H9 (cell line): ENCODE measurements around the gene NDUFAF4. TPM values are rescaled to one million over a fixed set of nuclear protein-coding genes. Genes with fewer than 3 reads are reported as not detected.

Experiments
- DNase-seq: peaks from one replicate; pipeline ENCODE4 v3.0.0-alpha.2; 2017
- H2AFZ ChIP-seq: one replicate; pipeline ENCODE4 v1.6.1; 2013; ENCODE audit warnings: mild to moderate bottlenecking, low read length, control low read depth, moderate library complexity
- H2AK5ac ChIP-seq: 2 replicates; pipeline ENCODE4 v1.6.1; 2013; ENCODE audit warnings: low read length, control low read depth, mixed read lengths; ENCODE audit not compliant: insufficient read length
- H2BK120ac ChIP-seq: one replicate; pipeline ENCODE4 v1.6.1; 2013; ENCODE audit warnings: low read depth, mild to moderate bottlenecking, low read length, control low read depth, inconsistent platforms; ENCODE audit not compliant: poor library complexity, severe bottlenecking
- H2BK12ac ChIP-seq: 2 replicates; pipeline ENCODE4 v1.6.1; 2013; ENCODE audit warnings: low read length, control low read depth, mixed read lengths, low read depth; ENCODE audit not compliant: insufficient read length
- H2BK15ac ChIP-seq: 2 replicates; pipeline ENCODE4 v1.6.1; 2013; ENCODE audit warnings: low read depth, low read length, control low read depth
- H2BK20ac ChIP-seq: one replicate; pipeline ENCODE4 v1.6.1; 2013; ENCODE audit warnings: low read depth, mild to moderate bottlenecking, low read length, control low read depth, inconsistent platforms; ENCODE audit not compliant: poor library complexity, severe bottlenecking
- H2BK5ac ChIP-seq: 2 replicates; pipeline ENCODE4 v1.6.1; 2013; ENCODE audit warnings: low read length, control low read depth, mixed read lengths; ENCODE audit not compliant: insufficient read length
- H3K14ac ChIP-seq: 2 replicates; pipeline ENCODE4 v1.6.1; 2013; ENCODE audit warnings: low read length, control low read depth; ENCODE audit not compliant: insufficient read depth
- H3K18ac ChIP-seq: 2 replicates; pipeline ENCODE4 v1.6.1; 2013; ENCODE audit warnings: low read depth, mild to moderate bottlenecking, mixed read lengths, low read length, control low read depth; ENCODE audit not compliant: insufficient read length
- H3K23ac ChIP-seq: 2 replicates; pipeline ENCODE4 v1.6.1; 2013; ENCODE audit warnings: low read length, control low read depth, mixed read lengths, low read depth; ENCODE audit not compliant: insufficient read length
- H3K23me2 ChIP-seq: 2 replicates; pipeline ENCODE4 v1.6.1; 2013; ENCODE audit warnings: low read depth, mild to moderate bottlenecking, mixed read lengths, low read length, control low read depth; ENCODE audit not compliant: insufficient read length, poor library complexity, severe bottlenecking
- H3K27ac ChIP-seq: 2 replicates; pipeline ENCODE4 v1.5.1; 2013; ENCODE audit warnings: low read length, control low read depth, mixed read lengths, low read depth; ENCODE audit not compliant: insufficient read length
- H3K27me3 ChIP-seq: 2 replicates; pipeline ENCODE4 v1.6.1; 2013; ENCODE audit warnings: low read length, control low read depth, inconsistent platforms; ENCODE audit not compliant: insufficient read depth
- H3K4ac ChIP-seq: 2 replicates; pipeline ENCODE4 v1.6.1; 2013; ENCODE audit warnings: low read depth, mild to moderate bottlenecking, control low read depth, inconsistent platforms, low read length, moderate library complexity
- H3K4me1 ChIP-seq: 2 replicates; pipeline ENCODE4 v1.6.1; 2013; ENCODE audit warnings: low read length, control low read depth, inconsistent platforms; ENCODE audit not compliant: insufficient read depth
- H3K4me2 ChIP-seq: 2 replicates; pipeline ENCODE4 v1.6.1; 2013; ENCODE audit warnings: low read length, control low read depth, mixed read lengths; ENCODE audit not compliant: insufficient read length, insufficient read depth
- H3K56ac ChIP-seq: 2 replicates; pipeline ENCODE4 v1.6.1; 2013; ENCODE audit warnings: low read depth, mild to moderate bottlenecking, mixed read lengths, low read length, control low read depth; ENCODE audit not compliant: insufficient read length
- H3K79me1 ChIP-seq: 2 replicates; pipeline ENCODE4 v1.6.1; 2013; ENCODE audit warnings: low read depth, mild to moderate bottlenecking, moderate library complexity, low read length, control low read depth, inconsistent platforms; ENCODE audit not compliant: insufficient read depth, poor library complexity, severe bottlenecking
- H3K79me2 ChIP-seq: 2 replicates; pipeline ENCODE4 v1.6.1; 2013; ENCODE audit warnings: low read length, control low read depth, inconsistent platforms; ENCODE audit not compliant: insufficient read depth
- H3K9ac ChIP-seq: 2 replicates; pipeline ENCODE4 v1.6.1; 2013; ENCODE audit warnings: low read length, control low read depth, mixed read lengths; ENCODE audit not compliant: insufficient read length; ENCODE audit errors: extremely low read depth
- H3K9me3 ChIP-seq: one replicate; pipeline ENCODE4 v1.6.1; 2013; ENCODE audit warnings: low read depth, low read length, inconsistent platforms; ENCODE audit not compliant: control insufficient read depth
- H3T11ph ChIP-seq: one replicate; pipeline ENCODE4 v1.6.1; 2013; ENCODE audit warnings: mild to moderate bottlenecking, low read length, control low read depth, inconsistent platforms
- H4K20me1 ChIP-seq: one replicate; pipeline ENCODE4 v1.6.1; 2013; ENCODE audit not compliant: control insufficient read depth, insufficient read length, insufficient read depth
- H4K5ac ChIP-seq: 2 replicates; pipeline ENCODE4 v1.6.1; 2013; ENCODE audit warnings: low read depth, mild to moderate bottlenecking, mixed read lengths, low read length, control low read depth; ENCODE audit not compliant: insufficient read length
- H4K8ac ChIP-seq: replicated peaks from 2 replicates; pipeline ENCODE4 v1.6.1; 2013; ENCODE audit warnings: low read length, control low read depth, mixed read lengths, low read depth; ENCODE audit not compliant: insufficient read length
- H4K91ac ChIP-seq: 2 replicates; pipeline ENCODE4 v1.6.1; 2013; ENCODE audit warnings: low read depth, mild to moderate bottlenecking, moderate library complexity, mixed read lengths, low read length, control low read depth; ENCODE audit not compliant: insufficient read length
- H3K27ac Mint-ChIP-seq, 3 experiments: 2 replicates in 2 of 3; 3 replicates in 1 of 3; pipeline ENCODE4 v1.8.0; 2020 to 2021; ENCODE audit warnings: mixed read lengths in 3 of 3, mild to moderate bottlenecking in 1 of 3, moderate library complexity in 1 of 3
- H3K27me3 Mint-ChIP-seq: 2 replicates; pipeline ENCODE4 v1.8.0; 2021; ENCODE audit warnings: low read depth, mild to moderate bottlenecking, moderate library complexity, mixed read lengths
- H3K36me3 Mint-ChIP-seq, 3 experiments: 2 replicates in 2 of 3; 3 replicates in 1 of 3; pipeline ENCODE4 v1.8.0; 2020 to 2021; ENCODE audit warnings: low read depth in 3 of 3, mixed read lengths in 3 of 3; ENCODE audit not compliant: insufficient read depth in 1 of 3
- H3K4me1 Mint-ChIP-seq, 2 experiments: 2 replicates each; pipeline ENCODE4 v1.8.0; 2020; ENCODE audit warnings: mixed read lengths in 2 of 2
- H3K4me3 Mint-ChIP-seq, 2 experiments: 2 replicates in 1 of 2; 3 replicates in 1 of 2; pipeline ENCODE4 v1.8.0; 2020 to 2021; ENCODE audit warnings: mild to moderate bottlenecking in 2 of 2, mixed read lengths in 2 of 2, moderate library complexity in 1 of 2
- H3K9me3 Mint-ChIP-seq, 2 experiments: 2 replicates in 1 of 2; 3 replicates in 1 of 2; pipeline ENCODE4 v1.8.0; 2020; ENCODE audit warnings: mild to moderate bottlenecking in 2 of 2, mixed read lengths in 2 of 2, moderate library complexity in 1 of 2
- WGBS: extraction: QIAGEN DNeasy Blood & Tissue Kit; methylation state at CpG from one replicate; pipeline ENCODE4 v1.1.7; 2013; ENCODE audit warnings: missing lambda C conversion rate, low lambda C conversion rate, mixed read lengths; ENCODE audit not compliant: insufficient read length; ENCODE audit errors: extremely low coverage; 5-methylcytosine and 5-hydroxymethylcytosine counted together
- long read RNA-seq: library from polyadenylated mRNA; unstranded; transcript quantifications from one replicate; pipeline ENCODE4 v2.0.0, GENCODE V29; 2020
- total RNA-seq: library from RNA; stranded (reverse); gene quantifications from 2 replicates; pipeline ENCODE4 v1.2.1, GENCODE V29; 2021
- TF ChIP-seq, protein P1 (sequence below): fragments of 200-600 bp; sonication (generic); conservative IDR thresholded peaks from 3 replicates; pipeline ENCODE4 v1.8.0; 2021; ENCODE audit warnings: antibody characterized with exemption, mild to moderate bottlenecking

The NDUFAF4 gene
- 78.7 and 86.6 TPM in 2 replicates for total RNA-seq
- long read RNA-seq, transcript NDUFAF4-201 (3 exons, 2,399 nt): major isoform, 80 of 92 reads
- long read RNA-seq, partial matches to known transcripts: 0 of 92 reads
- long read RNA-seq, other reads (novel, unspliced or antisense): 10 of 92 reads

DNA sequence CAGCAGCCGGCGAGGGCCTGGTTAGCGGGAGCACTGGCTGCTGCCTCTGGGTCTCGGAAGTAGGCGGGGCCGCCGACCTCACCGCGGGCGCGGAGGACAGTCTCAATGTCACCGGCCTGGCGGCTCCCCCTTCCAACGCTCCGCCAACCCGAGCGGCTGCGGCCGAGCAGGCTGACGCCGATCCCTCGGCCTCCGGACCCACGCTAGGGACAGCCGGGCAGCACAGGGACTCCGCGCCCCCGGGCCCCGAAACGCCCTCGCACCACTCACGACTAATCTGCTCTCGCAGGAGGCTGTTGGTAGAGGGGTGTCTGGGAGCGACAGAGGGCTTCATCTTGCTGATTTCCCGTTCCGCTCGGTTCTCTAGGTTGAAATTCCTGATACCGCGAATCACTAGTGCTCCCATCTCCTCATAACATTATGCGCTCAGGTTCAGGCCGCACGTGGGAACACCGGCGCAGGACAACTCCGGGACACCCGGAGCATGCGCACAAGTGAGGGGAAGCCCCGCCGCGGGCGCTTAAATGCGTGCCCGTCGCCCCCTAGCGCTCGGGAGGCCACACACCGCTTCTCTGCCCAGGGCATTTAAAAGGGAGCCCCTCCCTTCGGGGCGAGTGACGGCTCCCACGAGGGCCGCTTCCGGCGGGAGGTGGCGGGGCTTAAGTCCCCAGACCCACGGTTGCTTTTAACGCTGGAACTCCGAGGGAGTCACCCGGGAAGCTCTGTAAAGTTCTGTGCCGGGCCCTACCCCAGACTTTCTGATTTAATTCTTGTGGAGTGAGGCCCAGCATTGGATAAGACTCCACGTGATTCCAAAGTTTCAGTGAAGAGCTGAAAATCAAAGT lies at the start of gene NDUFAF4:
NDUFAF4 (minus strand) TSS at position 496 of the 845 bp plus-strand sequence; CDS start at position 406, 90 bp downstream.
- H3K27me3 ChIP-seq: no peaks in the 10 kb centered on the region
- no peak within 1 kb of the TSS for H2BK12ac ChIP-seq
- no peaks in the 10 kb centered on the region for H3K79me1 ChIP-seq
- peaks cover 9 to 24% (median 18%) of the 10 kb centered on the region in 3 experiments; a peak in 6 of 7 replicates for H3K36me3 Mint-ChIP-seq
- no peak within 1 kb of the TSS for H3K56ac ChIP-seq
- no peak within 1 kb of the TSS for H3K4ac ChIP-seq
- WGBS: no CpG with 5 or more reads among the region's 71 CpGs
- no peaks in the 10 kb centered on the region for H3K9me3 ChIP-seq
- no peak within 1 kb of the TSS for H4K91ac ChIP-seq
- H3K4me2 ChIP-seq: peak within 1 kb of the TSS; percentile 92
- DNase-seq: peak; percentile 94
- peaks cover 15% of the 10 kb centered on the region; the same call in 1 of the 2 replicates for H3K79me2 ChIP-seq
- peak within 1 kb of the TSS; percentile 73; the same call in 1 of the 2 replicates for H2BK15ac ChIP-seq
- H2BK120ac ChIP-seq: no peak within 1 kb of the TSS
- H3K4me3 Mint-ChIP-seq: peak within 1 kb of the TSS; percentile 82 to 95
- H3K27me3 Mint-ChIP-seq: no peaks in the 10 kb centered on the region
- H3K23ac ChIP-seq: no peak within 1 kb of the TSS
- no peak within 1 kb of the TSS for H2AK5ac ChIP-seq
- peaks cover 17 to 18% of the 10 kb centered on the region in 2 experiments for H3K4me1 Mint-ChIP-seq
- peak within 1 kb of the TSS; percentile 57 for H2BK5ac ChIP-seq
- H3K18ac ChIP-seq: peak within 1 kb of the TSS; percentile 11
- TF ChIP-seq, protein P1, sequence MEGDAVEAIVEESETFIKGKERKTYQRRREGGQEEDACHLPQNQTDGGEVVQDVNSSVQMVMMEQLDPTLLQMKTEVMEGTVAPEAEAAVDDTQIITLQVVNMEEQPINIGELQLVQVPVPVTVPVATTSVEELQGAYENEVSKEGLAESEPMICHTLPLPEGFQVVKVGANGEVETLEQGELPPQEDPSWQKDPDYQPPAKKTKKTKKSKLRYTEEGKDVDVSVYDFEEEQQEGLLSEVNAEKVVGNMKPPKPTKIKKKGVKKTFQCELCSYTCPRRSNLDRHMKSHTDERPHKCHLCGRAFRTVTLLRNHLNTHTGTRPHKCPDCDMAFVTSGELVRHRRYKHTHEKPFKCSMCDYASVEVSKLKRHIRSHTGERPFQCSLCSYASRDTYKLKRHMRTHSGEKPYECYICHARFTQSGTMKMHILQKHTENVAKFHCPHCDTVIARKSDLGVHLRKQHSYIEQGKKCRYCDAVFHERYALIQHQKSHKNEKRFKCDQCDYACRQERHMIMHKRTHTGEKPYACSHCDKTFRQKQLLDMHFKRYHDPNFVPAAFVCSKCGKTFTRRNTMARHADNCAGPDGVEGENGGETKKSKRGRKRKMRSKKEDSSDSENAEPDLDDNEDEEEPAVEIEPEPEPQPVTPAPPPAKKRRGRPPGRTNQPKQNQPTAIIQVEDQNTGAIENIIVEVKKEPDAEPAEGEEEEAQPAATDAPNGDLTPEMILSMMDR: peak; percentile 94
- no peaks in the 10 kb centered on the region for H4K20me1 ChIP-seq
- no peaks in the 10 kb centered on the region for H3K9me3 Mint-ChIP-seq
- H3K23me2 ChIP-seq: no peaks in the 10 kb centered on the region
- H3T11ph ChIP-seq: no peak within 1 kb of the TSS
- no peaks in the 10 kb centered on the region for H3K4me1 ChIP-seq
- H3K9ac ChIP-seq: peak within 1 kb of the TSS; percentile 93
- H2BK20ac ChIP-seq: no peak within 1 kb of the TSS
- no peak within 1 kb of the TSS for H4K5ac ChIP-seq
- no peak within 1 kb of the TSS for H3K14ac ChIP-seq
- peak within 1 kb of the TSS; percentile 81 for H3K27ac ChIP-seq
- no peak within 1 kb of the TSS for H4K8ac ChIP-seq
- no peak within 1 kb of the TSS for H2AFZ ChIP-seq
- peak within 1 kb of the TSS; percentile 91 to 95 (median 94) for H3K27ac Mint-ChIP-seq
